NB4 (cell line): Measurements from ENCODE around the gene RDX.
"Not testable (repeated sequence)": the region's sequence is repeated elsewhere in the genome, so short reads cannot be mapped to it uniquely, and the experiment has no call there.

Experiments
- DNase-seq: peaks from one replicate; pipeline ENCODE4 v3.0.0; 2010; ENCODE audit warnings: low read depth
- H3K4me3 ChIP-seq: one replicate; pipeline ENCODE4 v1.5.1; 2011; ENCODE audit warnings: mild to moderate bottlenecking, low read depth, low read length, moderate library complexity
- MYC ChIP-seq: IDR thresholded peaks from 2 replicates; pipeline ENCODE4 v1.6.1; 2011; ENCODE audit warnings: low read depth, low read length
- POLR2A ChIP-seq: IDR thresholded peaks from 2 replicates; pipeline ENCODE4 v1.6.1; 2011; ENCODE audit warnings: mild to moderate bottlenecking; ENCODE audit not compliant: insufficient read length; ENCODE audit errors: extremely low read depth
- TF ChIP-seq, protein P1 (sequence below): IDR thresholded peaks from 2 replicates; pipeline ENCODE4 v1.6.1; 2011; ENCODE audit warnings: low read depth, low read length
- TF ChIP-seq, protein P2 (sequence below): IDR thresholded peaks from one replicate; pipeline ENCODE4 v1.5.1; 2012; ENCODE audit warnings: low read depth, low read length

Gene RDX

DNA sequence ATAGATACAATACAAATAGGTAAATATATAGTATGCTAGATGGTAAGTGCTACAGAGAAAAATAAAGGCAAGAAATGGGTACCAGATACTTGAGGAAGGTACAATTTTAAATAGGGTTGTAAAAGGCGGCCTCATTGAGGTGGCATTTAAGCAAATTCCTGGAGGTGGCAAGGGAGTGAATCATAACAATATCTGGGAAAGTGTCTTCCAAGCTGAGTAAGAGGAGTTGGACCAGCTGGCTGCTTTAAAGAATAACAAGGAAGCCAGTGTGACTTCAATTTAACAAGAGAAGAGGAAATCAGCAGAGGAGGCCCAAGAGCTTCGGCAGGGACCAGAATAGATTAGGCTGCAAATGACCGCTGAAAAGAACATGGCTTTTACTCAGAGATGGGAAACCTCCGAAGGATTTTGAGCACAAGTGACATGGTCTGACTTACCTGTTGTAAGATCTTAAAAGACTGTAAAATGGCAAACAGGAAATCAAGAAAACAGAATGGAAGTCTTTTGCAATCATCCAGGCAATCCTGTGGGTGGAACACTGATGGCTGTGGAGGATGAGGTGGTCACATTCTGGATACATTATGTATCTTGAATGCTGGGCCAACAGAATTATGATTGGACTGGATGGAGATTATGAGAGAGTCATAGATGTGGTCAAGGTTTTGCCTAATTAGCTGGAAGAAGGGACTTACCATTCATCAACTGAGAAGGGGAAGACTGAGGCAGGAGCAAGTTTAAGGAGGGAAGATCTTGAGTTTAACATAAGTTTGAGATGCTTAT is 77.2 kb downstream of the RDX start:
- DNase-seq = no peak
- H3K4me3 ChIP-seq = no peak overlapping the region
- TF ChIP-seq MYC (no peak), POLR2A (no peak)
- TF ChIP-seq, protein P1, sequence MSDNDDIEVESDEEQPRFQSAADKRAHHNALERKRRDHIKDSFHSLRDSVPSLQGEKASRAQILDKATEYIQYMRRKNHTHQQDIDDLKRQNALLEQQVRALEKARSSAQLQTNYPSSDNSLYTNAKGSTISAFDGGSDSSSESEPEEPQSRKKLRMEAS = no peak
- TF ChIP-seq, protein P2, sequence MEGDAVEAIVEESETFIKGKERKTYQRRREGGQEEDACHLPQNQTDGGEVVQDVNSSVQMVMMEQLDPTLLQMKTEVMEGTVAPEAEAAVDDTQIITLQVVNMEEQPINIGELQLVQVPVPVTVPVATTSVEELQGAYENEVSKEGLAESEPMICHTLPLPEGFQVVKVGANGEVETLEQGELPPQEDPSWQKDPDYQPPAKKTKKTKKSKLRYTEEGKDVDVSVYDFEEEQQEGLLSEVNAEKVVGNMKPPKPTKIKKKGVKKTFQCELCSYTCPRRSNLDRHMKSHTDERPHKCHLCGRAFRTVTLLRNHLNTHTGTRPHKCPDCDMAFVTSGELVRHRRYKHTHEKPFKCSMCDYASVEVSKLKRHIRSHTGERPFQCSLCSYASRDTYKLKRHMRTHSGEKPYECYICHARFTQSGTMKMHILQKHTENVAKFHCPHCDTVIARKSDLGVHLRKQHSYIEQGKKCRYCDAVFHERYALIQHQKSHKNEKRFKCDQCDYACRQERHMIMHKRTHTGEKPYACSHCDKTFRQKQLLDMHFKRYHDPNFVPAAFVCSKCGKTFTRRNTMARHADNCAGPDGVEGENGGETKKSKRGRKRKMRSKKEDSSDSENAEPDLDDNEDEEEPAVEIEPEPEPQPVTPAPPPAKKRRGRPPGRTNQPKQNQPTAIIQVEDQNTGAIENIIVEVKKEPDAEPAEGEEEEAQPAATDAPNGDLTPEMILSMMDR = no peak

- TF ChIP-seq POLR2A = no peak
- TF ChIP-seq, protein P1 = no peak
- TF ChIP-seq MYC = no peak
- TF ChIP-seq, protein P2 = no peak
Observed at GRCh38 chr11:110217936-110218335, 78.5 kb downstream of the RDX start.

GRCh38 chr11:110217223-110217877 is 79.1 kb downstream of the RDX start:
- no peak overlapping the region for H3K4me3 ChIP-seq
- DNase-seq = no peak
- no peak for TF ChIP-seq POLR2A
- TF ChIP-seq, protein P1 = no peak
- TF ChIP-seq MYC = no peak
- TF ChIP-seq, protein P2 = no peak

More at GRCh38 chr11:110217936-110218335, 78.5 kb downstream of the RDX start:
- DNase-seq = no peak
- no peak overlapping the region for H3K4me3 ChIP-seq

GRCh38 chr11:110209313-110209694 is 87.1 kb downstream of the RDX start:
- not testable (repeated sequence) for DNase-seq, H3K4me3 ChIP-seq

- DNase-seq = peak; percentile 30
- H3K4me3 ChIP-seq = peak overlapping the region; percentile 28
Observed at GRCh38 chr11:110208678-110209312, 87.6 kb downstream of the RDX start.

DNA sequence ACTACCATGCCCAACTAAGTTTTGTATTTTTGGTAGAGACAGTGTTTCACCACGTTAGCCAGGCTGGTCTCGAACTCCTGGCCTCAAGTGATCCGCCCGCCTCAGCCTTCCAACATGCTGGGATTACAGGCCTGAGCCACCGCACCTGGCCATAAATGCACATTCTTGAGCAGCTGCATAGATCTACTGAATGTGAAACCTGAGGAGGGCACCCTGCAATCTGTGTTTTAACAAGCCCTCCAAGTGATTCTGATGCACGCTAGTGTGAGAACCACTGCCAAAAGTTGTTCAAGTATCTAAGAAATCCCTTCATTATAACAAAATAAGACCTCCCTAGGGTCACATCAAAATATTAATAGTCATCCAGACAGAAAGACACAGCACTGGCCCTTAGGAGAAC is 89.3 kb downstream of the RDX start:
- H3K4me3 ChIP-seq = no peak overlapping the region
- TF ChIP-seq MYC = no peak
- TF ChIP-seq, protein P2 = no peak
- TF ChIP-seq, protein P1 = no peak
- no peak for TF ChIP-seq POLR2A
- DNase-seq = no peak
